ENCODE measurements around the gene CNTN6.

- TF ChIP-seq CTCF (IDR thresholded peaks at IDR 0.05) (no peak), POLR2A (IDR thresholded peaks at IDR 0.05) (no peak)
These were observed 288.3 kb downstream of the CNTN6 start for GRCh38 chr3:1380926-1381646.
